NCI-H460 (cell line): ENCODE data around the gene TTC1. TPM values are rescaled to one million over a fixed set of nuclear protein-coding genes. Genes with fewer than 3 reads are reported as not detected.
"Not testable (repeated sequence)": the region's sequence is repeated elsewhere in the genome, so short reads cannot be mapped to it uniquely, and the experiment has no call there.

Experiments
- DNase-seq: peaks from one replicate; pipeline ENCODE4 v3.0.0-alpha.2; 2016; ENCODE audit warnings: low read depth; ENCODE audit errors: extremely low read depth
- polyA plus RNA-seq: library from polyadenylated mRNA; depleted of rRNA; stranded (reverse); fragments of >200 nt; gene quantifications from 2 replicates; pipeline ENCODE4 v1.2.3, GENCODE V29; 2014; cell fraction: nucleus; rRNA removed
- total RNA-seq: library from RNA; depleted of rRNA; stranded (reverse); fragments of >200 nt; shearing (Covaris generic); gene quantifications from 2 replicates; pipeline ENCODE4 v1.2.3, GENCODE V29; 2014; rRNA removed

Gene TTC1
- total RNA-seq = 59.9 and 67.6 TPM in 2 replicates
- 23.3 and 27.8 TPM in 2 replicates for polyA plus RNA-seq

- DNase-seq = peak; percentile 100
Measured at GRCh38 chr5:160008877-160009590, at the start of gene TTC1. Gene TTC1, plus strand, starts transcription at chr5:160009139. Its CDS starts 1,390 bp downstream, at chr5:160010529.

DNA sequence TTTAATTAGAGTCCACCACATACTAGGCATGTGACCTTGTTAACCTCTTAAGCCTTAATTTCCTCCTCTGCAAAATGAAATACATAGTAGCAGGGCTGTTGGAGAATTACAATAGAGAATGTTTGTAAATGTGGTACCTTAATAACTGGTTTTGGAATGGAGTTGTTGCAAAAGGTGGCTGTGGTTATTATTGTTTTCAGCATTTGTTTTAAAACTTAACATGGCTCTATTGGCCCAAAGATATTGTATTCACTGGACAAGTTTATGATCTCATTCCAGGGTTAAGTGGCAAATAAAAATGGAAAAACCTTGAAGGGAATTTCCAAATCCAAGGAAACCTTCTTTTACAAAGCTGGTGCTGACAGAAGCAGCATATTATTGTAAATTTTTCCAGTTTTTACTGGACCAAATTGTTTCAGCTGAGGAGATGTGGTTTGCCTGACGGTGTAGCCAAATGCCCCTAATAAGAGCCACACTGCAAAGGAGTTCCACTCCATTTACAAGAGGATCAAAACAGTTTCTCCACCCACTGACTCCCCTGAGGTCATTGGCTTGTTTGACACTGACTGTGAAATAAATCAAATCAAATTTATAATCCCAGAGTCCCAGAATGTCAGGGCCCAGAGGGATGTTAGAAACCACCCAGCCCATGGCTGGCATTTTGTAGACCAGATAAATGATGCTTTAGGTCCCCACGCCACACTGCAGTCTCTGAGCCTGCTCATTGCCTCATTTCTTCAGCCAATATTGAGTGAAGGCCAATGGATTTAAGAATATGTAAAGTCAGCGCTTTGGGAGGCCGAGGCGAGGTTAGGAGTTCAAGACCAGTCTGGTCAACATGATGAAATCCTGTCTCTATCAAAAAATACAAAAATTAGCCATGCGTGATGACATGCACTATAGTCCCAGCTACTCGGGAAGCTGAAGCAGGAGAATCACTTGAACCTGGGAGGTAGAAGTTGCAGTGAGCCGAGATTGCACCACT, 47.5 kb upstream of the TTC1 start:
- no peak for DNase-seq

- no peak for DNase-seq
Measured at GRCh38 chr5:159962214-159962613, 46.7 kb upstream of the TTC1 start.

DNA sequence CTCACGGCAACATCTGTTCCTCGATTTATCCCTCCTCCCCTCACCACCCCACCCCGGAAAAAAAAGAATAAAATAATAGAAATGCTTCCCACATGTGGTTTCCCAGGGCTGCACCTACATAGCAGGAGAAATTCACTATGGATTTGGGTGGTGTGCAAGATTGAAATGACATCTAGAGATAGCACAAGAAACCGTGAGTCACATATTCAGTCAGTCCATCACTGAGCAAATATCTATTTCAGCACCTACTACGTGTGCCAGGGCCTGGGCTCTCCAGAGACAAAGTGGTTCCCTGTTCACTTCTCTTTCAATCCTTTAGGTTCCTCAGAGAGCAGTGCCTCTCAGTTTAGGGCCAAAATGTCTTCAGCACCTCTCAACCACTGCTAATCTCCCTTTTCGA, 45.0 kb upstream of the TTC1 start:
- no peak for DNase-seq

- peak; percentile 53 for DNase-seq
Measured at GRCh38 chr5:159965031-159965837, 43.7 kb upstream of the TTC1 start.

DNA sequence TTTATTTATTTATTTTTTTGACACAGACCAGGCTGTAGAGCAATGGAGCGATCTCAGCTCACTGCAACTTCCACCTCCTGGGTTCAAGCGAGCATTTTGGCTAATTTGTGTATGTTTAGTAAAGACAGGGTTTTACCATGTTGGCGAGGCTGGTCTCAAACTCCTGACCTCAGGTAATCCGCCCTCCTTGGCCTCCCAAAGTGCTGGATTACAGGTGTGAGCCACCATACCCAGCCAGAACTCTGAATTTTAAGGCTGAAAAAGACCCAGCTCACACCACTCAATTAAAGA, 43.2 kb upstream of the TTC1 start:
- not testable (repeated sequence) for DNase-seq

GRCh38 chr5:159969966-159970365, 39.0 kb upstream of the TTC1 start:
- DNase-seq = no peak

GRCh38 chr5:159971038-159971437, 37.9 kb upstream of the TTC1 start:
- DNase-seq = no peak

- DNase-seq = no peak
Measured at GRCh38 chr5:159971514-159971913, 37.4 kb upstream of the TTC1 start.

- DNase-seq = no peak
Measured at GRCh38 chr5:159971931-159972461, 36.9 kb upstream of the TTC1 start.

DNA sequence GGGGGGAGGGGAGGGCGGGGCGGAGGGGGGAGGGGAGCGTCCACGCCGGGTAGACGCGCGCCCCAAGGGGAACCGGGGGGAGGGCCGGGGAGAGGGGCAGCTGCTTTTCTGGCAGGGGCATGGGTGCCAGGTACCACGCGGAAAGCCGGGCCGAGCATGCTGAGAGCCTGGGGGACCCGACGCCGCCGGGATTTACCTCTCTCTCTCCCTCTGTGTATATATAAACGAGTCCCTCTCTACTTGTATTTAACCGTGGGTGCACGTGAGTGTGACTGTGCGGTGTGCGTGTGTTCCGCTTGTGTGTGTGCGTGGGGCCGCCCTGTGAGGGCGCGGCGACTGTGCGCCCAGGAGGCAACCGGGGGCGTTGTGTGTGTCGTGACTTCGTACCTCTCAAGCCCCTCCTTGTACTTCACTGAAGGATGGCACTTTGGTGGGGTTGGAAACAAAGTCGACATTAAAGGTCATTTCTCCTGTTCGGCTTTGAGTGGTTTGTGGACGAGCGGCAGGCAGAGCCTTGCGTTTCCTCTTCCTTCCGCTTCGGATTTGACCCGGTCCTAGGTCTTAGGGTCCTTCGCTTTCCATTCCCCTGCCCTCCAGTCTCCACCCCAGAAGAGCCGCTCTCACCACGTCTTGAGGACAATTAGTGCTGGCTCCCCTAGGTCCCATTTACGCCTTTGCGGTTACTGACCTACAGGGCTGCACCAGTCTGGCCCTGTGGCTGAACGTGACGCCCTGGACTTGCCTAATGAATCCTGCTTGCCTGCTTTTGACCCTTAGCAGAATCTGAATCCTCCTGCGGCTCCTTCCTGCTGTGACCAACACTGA, 36.2 kb upstream of the TTC1 start:
- DNase-seq = no peak

GRCh38 chr5:159975462-159976019, 33.4 kb upstream of the TTC1 start:
- no peak for DNase-seq

DNA sequence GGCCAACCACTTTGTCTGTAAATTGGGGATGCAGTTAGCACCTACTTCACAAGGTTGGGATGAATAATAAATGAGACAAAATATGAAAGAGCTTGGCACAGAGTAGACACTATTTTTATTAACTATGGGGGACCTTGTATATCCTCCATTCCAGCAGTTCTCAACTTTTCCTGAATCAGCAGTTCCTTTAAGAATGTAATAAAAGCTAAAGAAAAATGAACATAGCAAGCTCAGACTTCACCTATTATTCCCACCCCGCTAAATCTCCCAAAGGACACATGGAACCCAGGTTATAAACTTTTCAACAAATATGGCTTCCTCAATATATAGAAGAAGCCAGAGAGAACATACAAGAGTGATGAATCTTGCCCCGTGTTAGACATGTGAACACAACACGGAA, 32.0 kb upstream of the TTC1 start:
- no peak for DNase-seq

DNA sequence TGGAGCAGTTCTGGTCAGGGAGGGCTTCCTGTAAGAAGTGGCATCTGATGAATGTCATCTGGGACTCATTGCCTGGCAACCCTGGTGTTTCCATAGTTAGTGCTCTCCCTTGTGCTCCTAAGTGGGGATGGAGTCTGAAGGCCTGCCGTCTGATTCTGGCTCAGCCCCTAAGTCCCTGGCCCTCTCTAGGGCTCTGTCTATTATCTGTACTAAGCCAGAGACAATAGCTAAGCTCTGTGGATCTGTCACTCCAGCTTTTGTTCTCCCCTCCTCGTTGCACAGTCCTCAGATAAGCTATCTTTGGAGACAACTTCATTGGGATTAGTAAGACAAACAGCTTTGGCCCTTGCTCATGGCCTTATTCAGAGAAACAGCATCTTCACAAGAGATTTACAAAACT, 30.6 kb upstream of the TTC1 start:
- no peak for DNase-seq

- no peak for DNase-seq
Measured at GRCh38 chr5:159982421-159983173, 26.3 kb upstream of the TTC1 start.

- peak; percentile 55 for DNase-seq
Measured at GRCh38 chr5:159987031-159987674, 21.8 kb upstream of the TTC1 start.

- DNase-seq = no peak
Measured at GRCh38 chr5:159990506-159990905, 18.4 kb upstream of the TTC1 start.

- no peak for DNase-seq
Measured at GRCh38 chr5:159992566-159992965, 16.4 kb upstream of the TTC1 start.
